ENCODE data around the gene TMEM119. TPM values are rescaled to one million over a fixed set of nuclear protein-coding genes. Genes with fewer than 3 reads are reported as not detected.

Gene TMEM119
- total RNA-seq, 2 experiments from 2014 or later: 0.11 to 0.48 TPM

DNA sequence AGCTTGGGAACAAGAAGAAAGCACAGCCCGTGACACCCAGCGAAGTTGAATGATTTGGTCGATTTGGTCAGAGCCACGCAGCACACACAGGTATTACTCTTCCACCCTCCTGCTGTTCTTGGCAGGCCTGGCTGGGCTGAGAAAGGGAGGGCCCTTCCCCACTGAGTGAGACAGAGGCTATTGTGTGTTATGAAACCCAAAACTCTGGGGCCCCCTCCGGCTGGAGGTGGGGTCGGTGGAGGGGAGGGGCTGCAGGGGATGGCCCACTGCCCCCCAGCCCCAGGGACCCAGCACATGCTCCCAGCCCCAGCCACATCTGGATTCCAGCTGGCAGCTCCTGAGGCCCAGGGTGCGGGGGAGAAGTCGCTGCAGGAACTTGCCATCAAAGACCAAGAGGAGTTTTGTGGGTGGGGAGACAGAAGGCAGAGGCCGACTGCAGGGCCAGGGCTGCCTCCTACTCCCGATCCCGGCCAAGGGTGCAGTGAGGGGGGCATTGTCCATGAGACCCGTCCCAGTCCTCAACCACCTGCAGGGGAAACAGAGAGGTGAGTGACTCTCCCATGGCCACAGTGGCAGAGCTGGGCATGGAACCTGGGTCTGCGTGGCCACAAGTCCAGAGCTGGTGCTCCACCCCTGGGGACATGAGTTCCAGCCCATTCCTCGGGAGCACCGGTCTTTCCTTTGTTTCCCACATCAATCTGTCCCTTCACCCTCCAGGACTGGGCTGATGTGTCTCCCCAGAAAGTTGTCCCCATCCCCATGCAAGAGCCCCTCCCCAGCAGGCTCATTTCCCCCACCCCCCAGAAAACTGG is 8.7 kb downstream of the TMEM119 start:
- no peaks in the 10 kb centered on the region for H3K4me1 Mint-ChIP-seq
- H3K27ac Mint-ChIP-seq: no peak overlapping the region
- H3K9me3 Mint-ChIP-seq: no peaks in the 10 kb centered on the region

DNA sequence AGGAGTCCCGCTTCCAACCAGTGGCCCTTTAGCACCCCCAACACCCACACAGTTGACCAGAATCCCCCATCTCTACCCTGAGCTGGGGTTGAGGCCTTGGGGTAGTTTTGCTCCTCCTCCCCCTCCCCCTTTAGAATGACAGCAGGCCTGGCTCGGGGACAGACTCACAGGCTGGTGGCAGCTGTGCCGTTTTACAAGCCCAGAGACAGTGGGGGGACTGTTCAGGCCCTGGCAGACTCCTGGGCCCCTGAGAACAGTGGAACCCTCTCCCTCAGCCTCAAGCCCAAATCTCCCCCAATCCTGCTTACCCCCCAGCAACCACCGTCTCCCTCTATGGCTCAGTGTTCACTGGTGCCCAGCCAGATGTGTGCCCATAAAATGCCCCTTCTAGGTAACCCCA is 10.1 kb downstream of the TMEM119 start:
- Mint-ChIP-seq H3K4me3 (no peak overlapping the region), H3K4me1 (no peaks in the 10 kb centered on the region), H3K27ac (no peak overlapping the region), H3K36me3 (no peaks in the 10 kb centered on the region), H3K27me3 (peaks cover 9% of the 10 kb centered on the region), H3K9me3 (no peaks in the 10 kb centered on the region)
- POLR2A ChIA-PET: no interaction called here
- DNase-seq (no peak), ATAC-seq (ENCODE audit: low read depth) (no peak)

More for the DNA sequence above, 8.7 kb downstream of the TMEM119 start:
- POLR2A ChIA-PET: no interaction called here
- no peaks in the 10 kb centered on the region for H3K36me3 Mint-ChIP-seq
- no peak for DNase-seq
- no peak for ATAC-seq (ENCODE audit: low read depth)
- peaks cover 9% of the 10 kb centered on the region for H3K27me3 Mint-ChIP-seq
- H3K4me3 Mint-ChIP-seq: no peak overlapping the region

DNA sequence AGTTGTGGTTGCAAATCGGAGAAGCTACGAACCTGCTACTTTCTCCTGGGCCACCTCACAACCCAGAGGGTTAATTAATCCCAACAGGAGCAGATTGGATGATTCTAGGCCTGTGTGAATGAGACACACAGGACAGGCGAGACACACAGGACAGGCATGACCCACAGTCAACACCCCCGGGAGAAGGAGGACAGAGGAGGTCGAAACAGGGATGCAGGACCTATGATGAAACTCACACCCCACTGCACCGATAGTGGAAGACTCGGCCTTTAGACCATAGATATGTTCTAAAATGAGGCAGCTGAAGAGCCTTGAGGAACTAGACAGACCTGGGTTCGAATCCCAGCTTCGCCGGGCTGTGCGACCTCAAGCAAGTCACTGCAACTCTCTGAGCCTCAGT is 11.6 kb downstream of the TMEM119 start:
- POLR2A ChIA-PET: no interaction called here
- Mint-ChIP-seq H3K27me3 (peaks cover 9% of the 10 kb centered on the region), H3K9me3 (no peaks in the 10 kb centered on the region), H3K36me3 (no peaks in the 10 kb centered on the region), H3K27ac (no peak overlapping the region), H3K4me3 (no peak overlapping the region), H3K4me1 (no peaks in the 10 kb centered on the region)
- DNase-seq: no peak
- no peak for ATAC-seq (ENCODE audit: low read depth)

DNA sequence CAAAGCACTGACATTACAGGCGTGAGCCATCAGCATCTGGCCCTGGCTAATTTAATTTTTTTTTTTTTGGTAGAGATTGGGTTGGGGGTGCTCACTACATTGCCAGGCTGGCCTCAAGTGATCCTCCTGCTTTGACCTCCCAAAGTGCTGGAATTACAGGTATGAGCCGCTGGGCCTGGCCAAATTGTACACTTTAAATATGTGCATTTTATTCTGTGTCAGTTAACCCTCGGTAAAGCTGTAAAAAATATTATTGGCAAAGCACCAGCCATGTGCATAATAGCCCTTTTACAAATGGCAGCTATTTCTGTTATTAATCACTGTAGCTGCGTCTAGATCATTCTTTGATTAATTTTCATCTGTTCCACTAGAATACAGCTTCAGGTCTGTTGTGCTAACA is 12.0 kb downstream of the TMEM119 start:
- H3K36me3 Mint-ChIP-seq: no peaks in the 10 kb centered on the region
- no peaks in the 10 kb centered on the region for H3K9me3 Mint-ChIP-seq
- DNase-seq: no peak
- POLR2A ChIA-PET: no interaction called here
- H3K27ac Mint-ChIP-seq: no peak overlapping the region
- H3K4me1 Mint-ChIP-seq: no peaks in the 10 kb centered on the region
- ATAC-seq (ENCODE audit: low read depth): no peak
- H3K4me3 Mint-ChIP-seq: no peak overlapping the region
- H3K27me3 Mint-ChIP-seq: peaks cover 9% of the 10 kb centered on the region

DNA sequence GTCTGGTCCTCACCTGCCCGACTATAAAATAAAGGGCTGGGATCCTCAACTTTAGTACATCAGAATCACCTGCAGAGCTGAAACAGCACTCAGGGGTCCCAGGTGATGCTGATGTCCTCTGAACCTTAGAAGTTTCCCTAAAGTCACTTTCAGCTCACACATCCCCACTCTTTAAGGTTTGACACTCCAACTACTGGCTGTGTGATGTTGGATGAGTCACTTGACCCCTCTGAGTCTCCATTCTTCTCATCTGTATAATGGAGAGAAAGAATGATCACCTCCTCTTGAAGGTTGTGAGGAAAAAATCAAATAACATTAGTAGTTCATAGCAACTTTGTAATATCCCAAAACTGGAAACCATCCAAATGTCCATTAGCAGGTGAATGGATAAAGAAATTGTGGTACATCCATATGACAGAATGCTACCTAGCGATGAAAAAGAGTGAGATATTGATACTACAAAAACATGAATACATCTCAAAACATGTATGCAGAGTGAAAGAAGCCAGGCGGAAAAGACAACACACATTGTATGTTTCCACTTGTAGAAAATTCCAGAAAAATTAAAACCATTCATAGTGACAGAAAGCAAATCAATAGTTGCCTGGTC is 13.3 kb downstream of the TMEM119 start:
- ATAC-seq (ENCODE audit: low read depth) (no peak), DNase-seq (no peak)
- Mint-ChIP-seq H3K4me1 (no peaks in the 10 kb centered on the region), H3K4me3 (no peak overlapping the region), H3K36me3 (no peaks in the 10 kb centered on the region), H3K27ac (no peak overlapping the region), H3K9me3 (no peaks in the 10 kb centered on the region), H3K27me3 (peaks cover 13% of the 10 kb centered on the region)
- POLR2A ChIA-PET: no interaction called here

DNA sequence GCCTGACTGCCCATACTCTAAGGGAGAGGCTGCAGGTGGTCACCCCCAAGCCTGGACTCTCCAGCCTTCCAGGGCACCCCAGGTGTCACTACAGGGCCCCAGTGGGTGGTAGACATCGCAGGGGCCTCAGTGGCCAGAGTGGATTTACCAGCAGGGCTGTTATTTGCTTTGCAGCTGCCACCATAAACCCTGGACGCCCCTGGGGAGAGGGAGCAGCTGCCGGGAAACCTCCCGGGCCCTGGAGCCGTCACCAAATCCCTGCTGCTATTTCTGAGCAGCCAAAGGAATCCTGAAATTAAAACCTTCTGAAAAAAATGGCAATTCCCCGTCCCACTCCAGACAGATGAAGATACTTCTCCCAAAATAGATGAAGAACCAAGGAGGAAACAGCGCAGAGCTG is 13.9 kb downstream of the TMEM119 start:
- Mint-ChIP-seq H3K9me3 (peaks cover 2% of the 10 kb centered on the region), H3K36me3 (peaks cover 1% of the 10 kb centered on the region), H3K27ac (no peak overlapping the region), H3K27me3 (peaks cover 13% of the 10 kb centered on the region), H3K4me3 (no peak overlapping the region), H3K4me1 (peaks cover 1% of the 10 kb centered on the region)
- ATAC-seq (ENCODE audit: low read depth) (no peak), DNase-seq (no peak)
- POLR2A ChIA-PET: no interaction called here

DNA sequence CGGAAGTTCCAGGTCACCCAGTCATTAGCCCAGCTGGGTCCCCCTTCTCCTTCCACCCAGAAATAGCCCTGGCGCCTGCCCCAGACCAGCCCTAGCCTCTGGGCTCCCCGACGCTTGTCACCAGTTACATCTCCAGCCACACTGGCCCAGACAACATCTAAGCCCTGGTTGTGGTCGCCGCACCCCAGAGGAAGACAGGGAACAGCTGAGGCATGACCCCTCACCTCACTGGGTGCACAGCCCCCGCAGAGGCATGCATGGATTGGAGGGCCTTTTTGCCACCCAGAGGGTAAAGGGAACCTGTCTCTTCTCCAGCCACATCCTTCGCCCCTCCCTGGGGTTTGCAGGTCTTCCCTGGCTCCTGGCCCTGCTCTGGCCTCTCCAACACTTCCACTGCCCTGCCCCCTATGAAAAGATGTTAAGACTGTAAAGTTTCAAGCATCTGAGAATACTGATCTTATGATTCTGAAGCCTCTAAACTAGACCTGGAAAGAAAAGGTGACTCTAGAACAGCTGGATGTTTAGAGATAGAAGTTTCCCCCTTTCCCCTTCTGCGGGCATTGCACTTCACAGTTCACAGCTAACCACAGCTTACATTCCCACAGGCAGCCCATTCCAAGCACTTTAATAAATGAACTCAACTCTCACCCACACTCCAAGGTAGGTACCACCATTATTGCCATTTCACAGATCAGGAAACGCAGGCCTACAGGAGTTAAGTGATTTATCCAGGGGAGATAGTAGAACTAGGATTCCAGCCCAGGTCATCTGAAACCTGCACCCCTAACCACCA is 14.7 kb downstream of the TMEM119 start:
- DNase-seq (no peak), ATAC-seq (ENCODE audit: low read depth) (no peak)
- peaks cover 9% of the 10 kb centered on the region for H3K9me3 Mint-ChIP-seq
- POLR2A ChIA-PET: no interaction called here
- peaks cover 4% of the 10 kb centered on the region for H3K36me3 Mint-ChIP-seq
- H3K4me3 Mint-ChIP-seq: no peak overlapping the region
- H3K27me3 Mint-ChIP-seq: peaks cover 11% of the 10 kb centered on the region
- H3K4me1 Mint-ChIP-seq: peaks cover 6% of the 10 kb centered on the region
- no peak overlapping the region for H3K27ac Mint-ChIP-seq

DNA sequence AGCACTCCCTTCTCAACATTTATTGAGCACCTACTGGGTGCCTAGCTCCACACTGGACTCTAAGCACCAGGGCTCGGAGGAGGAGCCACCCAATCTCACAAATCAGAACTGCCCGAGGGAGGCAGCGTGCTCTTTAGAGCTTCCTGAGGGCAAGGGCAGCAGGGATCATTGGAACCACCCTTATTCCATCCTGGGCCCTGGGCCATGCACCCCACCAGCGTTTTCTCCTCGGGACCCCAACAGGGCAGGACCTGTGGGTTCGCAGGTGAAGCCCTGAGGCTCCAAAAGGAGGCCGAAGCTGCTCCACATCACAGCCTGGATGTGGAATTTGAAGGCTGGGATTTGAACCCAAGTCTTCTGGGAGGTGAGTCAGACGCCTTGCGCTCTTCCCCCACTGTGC is 15.4 kb downstream of the TMEM119 start:
- peaks cover 5% of the 10 kb centered on the region for H3K36me3 Mint-ChIP-seq
- no peak for DNase-seq
- H3K9me3 Mint-ChIP-seq: peaks cover 11% of the 10 kb centered on the region
- H3K27me3 Mint-ChIP-seq: peaks cover 11% of the 10 kb centered on the region
- POLR2A ChIA-PET: no interaction called here
- H3K4me3 Mint-ChIP-seq: no peak overlapping the region
- H3K4me1 Mint-ChIP-seq: peaks cover 9% of the 10 kb centered on the region
- no peak overlapping the region for H3K27ac Mint-ChIP-seq
- ATAC-seq (ENCODE audit: low read depth): no peak

DNA sequence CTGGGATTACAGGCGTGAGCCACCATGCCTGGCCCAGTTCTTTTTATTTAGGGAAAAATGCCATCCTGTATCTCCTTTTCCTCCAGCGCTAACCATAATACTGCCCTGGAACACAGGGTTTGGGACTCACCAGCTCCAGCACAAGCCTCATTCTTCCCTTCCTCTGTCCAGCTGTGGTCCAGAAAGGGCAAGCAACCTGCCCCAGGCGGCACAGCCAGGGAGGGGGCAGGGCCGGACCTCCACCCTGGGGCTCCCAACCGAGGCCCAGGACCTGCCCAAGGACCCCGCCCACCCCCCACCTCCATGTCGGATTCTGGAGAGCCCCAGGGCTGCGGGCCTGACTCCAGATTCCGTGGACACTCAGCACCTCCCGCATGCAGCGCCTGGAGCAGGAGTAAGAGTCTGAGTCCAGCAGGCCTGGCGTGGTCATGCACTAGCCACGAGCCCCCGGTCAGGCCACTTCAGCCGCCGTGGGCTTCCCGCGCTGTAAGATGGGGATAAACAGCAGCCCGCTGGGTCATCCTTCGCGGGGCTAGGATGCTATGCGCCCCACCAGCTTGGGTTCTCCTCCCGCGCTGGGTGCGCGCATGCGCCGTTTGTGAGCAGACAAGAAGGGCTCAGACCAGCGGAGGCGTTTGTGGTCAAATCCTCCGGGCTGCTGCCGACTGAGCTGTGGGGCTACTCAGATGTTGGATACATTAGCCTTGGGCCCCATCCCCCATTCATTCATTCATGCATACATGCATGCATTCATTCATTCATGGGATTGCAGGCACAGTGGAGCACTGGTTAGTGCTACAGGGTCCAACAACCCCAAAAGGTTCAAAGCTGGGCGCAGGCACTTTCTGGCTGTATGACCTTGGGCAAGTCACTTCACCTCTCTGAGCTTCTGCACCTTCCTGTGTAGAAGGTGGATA is 16.3 kb downstream of the TMEM119 start:
- Mint-ChIP-seq H3K36me3 (peaks cover 5% of the 10 kb centered on the region), H3K4me3 (no peak overlapping the region), H3K9me3 (peaks cover 11% of the 10 kb centered on the region), H3K4me1 (peaks cover 13% of the 10 kb centered on the region), H3K27me3 (peaks cover 11% of the 10 kb centered on the region), H3K27ac (no peak overlapping the region)
- ATAC-seq (ENCODE audit: low read depth) (no peak), DNase-seq (no peak)
- POLR2A ChIA-PET: no interaction called here

DNA sequence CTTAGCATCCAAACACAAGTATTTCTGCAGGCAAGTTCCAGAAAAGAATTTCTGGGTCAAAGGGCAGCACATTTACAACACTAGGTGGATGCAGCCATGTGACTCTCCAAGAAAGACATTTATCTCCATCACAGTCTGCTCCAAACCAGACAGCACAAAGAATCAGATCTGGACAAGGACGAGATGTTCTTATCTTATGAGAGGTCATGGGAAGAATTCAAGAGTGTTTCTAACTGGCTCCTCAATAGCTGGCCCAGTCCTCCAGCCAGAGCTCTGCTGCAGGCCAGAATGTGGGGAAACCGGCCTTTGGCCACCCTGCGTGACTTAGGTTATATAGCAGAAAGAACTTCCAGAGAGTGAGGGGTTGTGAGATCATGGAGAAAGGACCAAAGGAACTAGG is 17.4 kb downstream of the TMEM119 start:
- Mint-ChIP-seq H3K4me3 (no peak overlapping the region), H3K36me3 (peaks cover 5% of the 10 kb centered on the region), H3K27me3 (peaks cover 11% of the 10 kb centered on the region), H3K4me1 (peaks cover 22% of the 10 kb centered on the region), H3K27ac (no peak overlapping the region), H3K9me3 (peaks cover 11% of the 10 kb centered on the region)
- DNase-seq: no peak
- no peak for ATAC-seq (ENCODE audit: low read depth)
- POLR2A ChIA-PET: no interaction called here

DNA sequence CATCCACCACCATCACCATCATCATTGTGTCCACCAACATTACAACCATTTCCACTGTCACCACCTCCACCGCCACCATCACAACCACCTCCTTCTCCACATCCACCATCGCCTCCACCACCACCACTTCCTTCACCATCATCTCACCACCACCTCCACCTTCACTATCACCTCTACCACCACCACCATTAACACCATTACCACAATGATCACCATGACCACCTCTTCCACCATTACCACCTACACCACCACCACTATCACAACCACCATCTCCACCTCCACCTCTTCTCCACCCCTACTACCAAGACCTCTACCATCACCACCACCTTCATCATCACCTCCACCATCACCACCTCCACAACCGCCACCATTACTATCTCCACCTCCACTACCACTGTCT is 19.1 kb downstream of the TMEM119 start:
- H3K4me3 Mint-ChIP-seq: no peak overlapping the region
- peaks cover 7% of the 10 kb centered on the region for H3K27me3 Mint-ChIP-seq
- POLR2A ChIA-PET: no interaction called here
- peak overlapping the region; percentile 79 for H3K27ac Mint-ChIP-seq
- ATAC-seq (ENCODE audit: low read depth): no peak
- no peak for DNase-seq
- H3K4me1 Mint-ChIP-seq: peaks cover 36% of the 10 kb centered on the region
- peaks cover 8% of the 10 kb centered on the region for H3K36me3 Mint-ChIP-seq
- H3K9me3 Mint-ChIP-seq: peaks cover 13% of the 10 kb centered on the region

DNA sequence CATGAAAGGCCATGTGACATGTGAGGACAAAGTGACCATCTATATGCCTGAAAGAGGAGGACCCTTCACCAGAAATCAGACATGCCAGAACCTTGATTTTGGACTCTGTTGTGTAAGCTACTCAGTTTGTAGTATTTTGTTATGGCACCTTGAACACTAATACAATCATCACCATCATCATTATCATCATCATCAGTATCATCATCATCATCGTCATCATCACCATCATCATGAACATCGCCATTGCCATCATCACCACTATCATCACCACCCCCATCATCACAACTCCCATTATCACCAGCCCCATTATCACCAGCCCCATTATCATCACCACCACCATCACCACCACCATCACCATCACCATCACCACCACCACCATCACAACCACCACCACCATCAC is 19.6 kb downstream of the TMEM119 start:
- peaks cover 8% of the 10 kb centered on the region for H3K36me3 Mint-ChIP-seq
- ATAC-seq (ENCODE audit: low read depth) (no peak), DNase-seq (no peak)
- POLR2A ChIA-PET: interaction anchor here (0.7 kb wide), 1 partner anchor 14 kb away, joined by 3 read pairs; no protein-coding TSS in a partner anchor
- H3K27me3 Mint-ChIP-seq: peaks cover 7% of the 10 kb centered on the region
- peak overlapping the region; percentile 45 for H3K27ac Mint-ChIP-seq
- H3K4me3 Mint-ChIP-seq: no peak overlapping the region
- H3K9me3 Mint-ChIP-seq: peaks cover 13% of the 10 kb centered on the region
- peaks cover 40% of the 10 kb centered on the region for H3K4me1 Mint-ChIP-seq

DNA sequence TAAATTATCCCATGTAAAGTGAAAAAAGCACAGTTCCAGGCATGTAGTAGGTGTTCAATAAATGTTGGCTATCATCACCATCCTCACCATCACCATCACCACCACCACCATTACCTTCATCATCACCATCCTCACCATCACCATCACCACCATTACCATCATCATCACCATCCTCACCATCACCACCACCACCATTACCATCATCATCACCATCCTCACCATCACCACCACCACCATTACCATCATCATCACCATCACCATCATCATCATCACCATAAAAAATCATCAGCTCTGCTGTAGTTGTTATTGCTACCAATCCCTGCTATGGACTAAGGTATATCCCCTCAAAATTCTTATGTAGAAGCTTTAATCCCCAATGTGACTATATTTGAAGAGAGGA is 20.4 kb downstream of the TMEM119 start:
- no peak for ATAC-seq (ENCODE audit: low read depth)
- POLR2A ChIA-PET: interaction anchor here (0.7 to 1.6 kb wide), 3 partner anchors 9 to 39 kb away, joined by 3 to 4 read pairs (median 3); no protein-coding TSS in a partner anchor
- Mint-ChIP-seq H3K27ac (no peak overlapping the region), H3K4me3 (no peak overlapping the region), H3K4me1 (peaks cover 40% of the 10 kb centered on the region), H3K9me3 (peaks cover 13% of the 10 kb centered on the region), H3K36me3 (peaks cover 8% of the 10 kb centered on the region), H3K27me3 (peaks cover 7% of the 10 kb centered on the region)
- DNase-seq: no peak
